Ammon's horn (tissue), 1 donor: Measurements from ENCODE around the gene XPO1.

Experiments used
- DNase-seq: peaks from one replicate; pipeline ENCODE4 v3.0.0-alpha.2; 2016; ENCODE audit warnings: low spot score

XPO1 gene

DNA sequence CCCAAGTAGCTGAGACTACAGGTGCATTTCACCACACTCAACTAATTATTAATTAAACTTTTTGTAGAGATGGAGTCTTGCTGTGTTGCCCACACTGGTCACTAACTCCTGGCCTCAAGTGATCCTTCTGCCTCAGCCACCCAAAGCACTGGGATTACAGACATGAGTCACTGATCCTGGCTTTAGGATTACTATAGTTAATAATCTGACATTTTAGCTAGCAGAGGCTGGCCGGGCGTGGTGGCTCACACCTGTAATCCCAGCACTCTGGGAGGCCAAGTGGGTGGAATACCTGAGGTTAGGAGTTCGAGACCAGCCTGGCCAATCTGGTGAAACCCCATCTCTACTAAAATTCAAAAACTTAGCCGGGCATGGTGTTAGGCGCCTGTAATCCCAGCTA lies 106.8 kb downstream of the XPO1 start:
- DNase-seq = no peak
